K562 treated with DMSO at 1 percent for 4 hours (cell line): ENCODE results near the gene WTIP. TPM values are rescaled to one million over a fixed set of nuclear protein-coding genes. Genes with fewer than 3 reads are reported as not detected.

Source experiments
- total RNA-seq: library from RNA; unstranded; fragments of 300-600 nt; gene quantifications from 2 replicates; pipeline ENCODE4 v1.2.3, GENCODE V29; 2022; ENCODE audit not compliant: insufficient read depth

The WTIP gene
- 0.06 and 0.08 TPM in 2 replicates for total RNA-seq

GRCh38 chr19:34480971-34481841 lies at the start of gene WTIP:
Gene WTIP, plus strand, starts transcription at chr19:34481758. Its CDS starts 217 bp downstream, at chr19:34481975.

Other genes with a start within 250 kb of the WTIP start
- 12.7 and 16.5 TPM in 2 replicates for gene GARRE1, start 227.2 kb upstream of the WTIP start, total RNA-seq
- 165 and 176 TPM in 2 replicates for gene GPI, start 116.6 kb upstream of the WTIP start, total RNA-seq
- gene PDCD2L, start 77.4 kb upstream of the WTIP start, total RNA-seq = 15.8 and 21.1 TPM in 2 replicates
- 137 and 148 TPM in 2 replicates for gene UBA2, start 53.4 kb upstream of the WTIP start, total RNA-seq
- not detected in 2 replicates for gene SCGB2B2, start 195.4 kb downstream of the WTIP start, total RNA-seq
- 0.38 and 1.3 TPM in 2 replicates for gene ZNF302, start 195.9 kb downstream of the WTIP start, total RNA-seq